A673 (cell line): ENCODE data around the gene MUS81.

Experiments used
- CTCF ChIP-seq: fragments of 300-800, 200-600 bp; sonication (generic); conservative IDR thresholded peaks from 2 replicates; pipeline ENCODE4 v1.5.1; 2017; ENCODE audit warnings: low read depth, mild to moderate bottlenecking, antibody characterized with exemption, low read length, moderate library complexity, mixed read lengths
- EZH2 ChIP-seq: fragments of 200-600 bp; sonication (generic); IDR thresholded peaks from 2 replicates; pipeline ENCODE4 v1.6.1; 2017; ENCODE audit warnings: borderline replicate concordance, low read depth, mild to moderate bottlenecking, mixed read lengths, antibody characterized with exemption, low read length; ENCODE audit not compliant: poor library complexity, severe bottlenecking

- TF ChIP-seq CTCF (no peak), EZH2 (no peak)
Observed at GRCh38 chr11:65857853-65858680, 2.2 kb upstream of the MUS81 start, which contains the start of gene CFL1.
